Measurements from ENCODE around the gene GDPD5.

The GDPD5 gene

DNA sequence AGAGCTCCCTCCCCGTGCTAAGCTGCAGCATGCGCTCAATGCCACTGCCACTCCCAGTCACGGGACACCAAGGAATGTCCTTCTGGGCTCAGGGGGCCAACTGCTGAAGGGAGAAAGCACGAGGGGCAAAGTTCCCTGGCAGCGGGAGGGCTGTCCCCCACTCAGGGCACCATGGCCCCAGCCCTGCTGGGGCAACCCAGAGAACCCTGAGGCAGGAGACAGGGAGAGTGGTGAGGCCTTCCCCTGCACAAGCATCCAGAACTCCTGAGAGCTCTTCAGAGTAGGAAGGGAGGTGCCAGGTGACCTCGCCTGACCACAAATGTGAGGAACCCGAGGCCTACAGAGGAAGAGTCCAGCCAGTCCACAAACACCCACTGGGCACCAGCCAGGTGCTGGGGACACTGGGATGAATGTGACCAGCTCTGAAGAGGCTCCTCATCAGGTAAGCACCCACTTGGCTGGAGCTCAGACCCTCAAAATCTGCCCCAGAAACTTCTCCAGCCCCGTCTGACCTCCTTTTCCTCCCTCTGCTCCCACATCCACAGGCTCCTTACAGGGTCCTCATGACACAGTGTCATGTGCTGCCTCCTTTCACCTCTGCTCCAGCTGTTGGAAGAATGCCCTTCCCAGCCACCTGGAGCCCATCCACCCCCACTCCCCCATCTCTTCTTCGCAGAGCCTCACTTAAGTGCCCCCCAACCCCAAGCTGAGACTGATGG, 15.6 kb downstream of the GDPD5 start:
- DNase-seq, result no peak

DNA sequence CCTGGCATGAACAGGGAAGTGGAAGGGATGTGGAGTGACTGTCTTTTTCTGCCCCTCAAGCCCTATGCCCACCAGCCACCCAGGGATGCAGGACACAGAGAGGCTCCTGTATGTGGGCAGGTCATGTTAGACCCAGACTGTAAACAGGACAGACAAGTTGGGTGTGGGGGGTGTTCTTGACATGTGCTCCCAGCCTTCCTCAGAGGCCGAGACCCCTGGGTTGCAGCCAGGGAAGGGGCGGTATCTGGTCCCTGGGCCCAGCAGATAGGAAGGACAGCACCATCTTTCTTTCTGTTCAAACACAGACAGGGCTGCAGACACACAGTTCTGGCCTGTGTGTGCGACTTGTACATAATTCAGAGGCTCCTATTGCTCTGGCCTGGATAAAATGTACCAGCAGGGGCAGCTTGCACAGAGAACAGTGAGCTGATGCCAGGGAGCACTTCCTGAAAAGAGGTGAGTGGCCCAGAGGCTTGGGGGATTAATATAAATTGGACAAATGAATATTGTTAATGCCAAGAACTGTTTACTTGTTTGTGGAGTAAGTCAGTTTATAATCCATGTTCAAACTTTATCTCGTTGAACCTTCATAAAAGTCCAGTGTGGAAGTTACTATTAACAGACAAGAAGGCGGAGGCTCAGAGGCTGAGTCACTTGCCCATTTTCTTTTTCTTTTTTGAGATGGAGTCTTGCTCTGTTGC, 16.6 kb downstream of the GDPD5 start:
- DNase-seq, result no peak

DNA sequence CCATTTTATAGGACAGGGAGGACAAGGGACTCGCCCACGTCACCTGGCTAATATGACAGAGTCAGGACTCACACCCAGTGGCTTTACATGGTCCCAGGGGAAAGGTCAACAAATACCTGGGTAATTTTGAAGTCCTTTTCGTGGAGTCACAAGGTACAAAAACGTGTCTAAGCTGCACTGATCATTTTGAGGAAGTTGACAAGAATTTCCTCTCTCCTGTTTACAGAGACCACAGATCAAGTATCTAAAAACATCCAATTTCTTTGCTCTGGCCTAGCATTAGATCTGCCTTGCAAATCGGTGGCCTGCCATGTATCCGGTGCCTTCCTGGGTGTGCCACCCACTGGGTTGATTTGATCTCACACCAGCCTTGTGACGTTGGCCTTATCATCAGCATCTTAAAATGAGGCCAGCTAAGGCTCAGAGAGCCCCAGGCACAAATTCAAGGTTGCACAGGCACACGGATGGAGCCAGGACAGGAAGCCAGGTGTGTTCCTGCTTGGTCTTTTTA, 17.6 kb downstream of the GDPD5 start:
- peak; percentile 49 for DNase-seq

DNA sequence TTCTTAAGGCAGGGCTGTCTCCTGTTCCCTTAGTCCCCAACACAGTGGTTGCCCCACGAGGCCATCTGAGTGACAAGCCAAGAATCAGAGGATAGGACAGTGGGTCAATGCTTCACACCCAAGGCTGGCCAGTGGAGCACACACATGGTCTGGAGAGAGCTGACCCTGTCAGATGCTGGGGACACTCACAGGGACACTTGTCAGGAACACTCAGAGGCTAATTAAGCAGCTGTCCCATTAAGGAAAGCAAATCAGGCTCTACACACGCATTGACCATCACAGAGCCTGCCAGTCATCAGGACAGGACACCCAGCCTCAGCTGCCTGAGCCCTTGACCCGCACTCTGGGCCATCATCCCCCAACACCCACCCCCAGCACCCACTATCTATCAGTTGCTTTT, 18.2 kb downstream of the GDPD5 start:
- no peak for DNase-seq

DNA sequence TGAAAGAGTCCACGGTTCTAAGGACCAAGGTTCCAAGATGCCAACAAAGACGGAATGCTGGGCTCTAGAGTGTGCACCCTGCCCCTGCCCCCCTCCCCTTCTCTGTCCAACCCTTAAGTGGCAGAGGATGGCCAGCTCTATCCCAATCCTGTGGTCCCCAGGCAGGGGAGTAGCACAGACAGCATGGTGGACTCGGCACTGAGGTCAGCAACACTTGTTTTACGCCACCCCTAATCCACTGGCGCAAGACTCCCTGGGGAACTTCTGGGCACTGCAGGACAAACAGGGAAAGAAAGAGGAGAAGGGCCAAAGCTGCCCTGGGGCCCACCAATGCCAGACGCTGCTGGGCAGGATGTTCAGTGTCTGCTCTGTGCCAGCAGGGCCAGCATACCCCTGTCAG, 18.9 kb downstream of the GDPD5 start:
- DNase-seq, result no peak

DNA sequence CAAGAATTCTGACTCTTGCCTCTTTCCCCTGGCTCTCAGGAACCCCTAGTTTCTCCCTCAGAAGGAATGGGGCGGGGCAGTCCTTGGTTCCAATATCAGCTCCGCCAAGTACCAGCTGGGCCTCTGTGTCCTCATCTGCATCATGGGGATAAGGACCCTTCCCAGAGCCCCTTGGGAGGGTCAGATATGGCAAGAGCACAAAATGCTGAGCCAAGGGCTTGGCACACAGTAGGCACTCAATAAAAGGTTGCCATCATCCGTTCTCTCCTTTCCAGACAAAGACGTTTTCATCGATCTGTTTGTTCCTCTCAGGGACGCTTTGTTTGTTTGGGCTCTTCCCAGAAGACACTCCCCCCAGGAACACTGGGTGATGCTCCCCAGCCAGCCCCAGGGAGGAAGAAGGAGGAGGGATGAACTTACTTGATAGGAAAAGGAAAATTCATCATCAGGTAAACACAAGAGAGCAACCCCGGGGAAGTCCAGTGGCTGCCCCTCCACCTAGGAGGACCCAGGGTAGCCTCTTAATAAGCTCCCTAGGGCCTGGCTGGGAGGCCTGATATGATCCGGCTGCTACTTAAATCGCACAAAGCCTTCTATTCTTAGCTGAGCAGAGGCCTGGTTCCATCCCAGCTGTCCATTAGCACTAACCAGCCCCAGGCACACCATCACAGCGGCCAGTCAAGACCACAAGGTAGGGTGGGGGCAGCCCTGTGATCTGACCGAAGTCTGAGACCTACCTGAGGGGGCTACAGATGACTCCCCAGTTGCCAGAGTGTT, 19.6 kb downstream of the GDPD5 start:
- DNase-seq, result no peak

DNA sequence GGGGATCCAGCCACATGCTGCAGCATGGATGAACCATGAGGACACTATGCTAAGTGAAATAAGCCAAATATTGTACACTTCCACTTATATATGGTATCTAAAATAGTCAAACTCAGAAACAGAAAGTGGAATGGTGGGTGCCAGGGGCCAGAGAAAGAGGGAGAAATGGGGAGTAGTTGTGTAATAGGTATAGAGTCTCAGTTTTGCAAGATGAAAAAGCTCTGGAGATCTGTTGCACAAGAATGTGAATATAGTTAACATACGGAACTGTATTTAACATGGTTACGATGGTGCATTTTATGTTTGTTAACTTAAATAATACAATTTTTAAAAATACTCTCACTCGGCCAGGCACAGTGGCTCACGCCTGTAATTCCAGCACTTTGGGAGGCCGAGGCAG, 21.2 kb downstream of the GDPD5 start:
- no peak for DNase-seq

DNA sequence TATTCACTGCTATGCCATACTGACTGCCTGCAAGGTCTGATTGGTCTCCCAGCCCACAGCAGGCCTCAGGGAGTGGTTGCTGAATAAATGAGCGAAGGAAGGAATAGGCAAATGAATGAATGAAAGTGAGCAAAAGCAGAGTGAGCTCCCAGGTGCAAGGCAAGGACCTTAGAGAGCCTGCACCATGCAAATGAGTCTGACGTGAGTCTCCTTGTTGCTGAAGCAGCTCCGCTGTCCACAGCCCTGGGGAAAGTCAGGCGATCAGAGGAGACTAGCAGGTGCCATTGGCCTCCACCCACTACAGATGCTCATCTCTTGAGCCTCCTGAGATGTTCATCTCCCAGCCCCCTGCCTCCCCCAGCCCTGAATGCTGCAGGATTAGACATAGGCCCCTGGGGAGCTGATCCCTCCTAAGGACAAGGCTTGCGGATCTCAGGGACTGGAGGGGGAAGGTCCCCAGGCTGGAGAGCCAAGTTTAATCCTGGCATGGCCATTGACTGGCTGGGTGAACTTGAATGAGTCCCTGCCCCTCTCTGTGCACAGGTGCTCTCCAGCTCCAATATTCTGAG, 22.1 kb downstream of the GDPD5 start:
- DNase-seq, result no peak

DNA sequence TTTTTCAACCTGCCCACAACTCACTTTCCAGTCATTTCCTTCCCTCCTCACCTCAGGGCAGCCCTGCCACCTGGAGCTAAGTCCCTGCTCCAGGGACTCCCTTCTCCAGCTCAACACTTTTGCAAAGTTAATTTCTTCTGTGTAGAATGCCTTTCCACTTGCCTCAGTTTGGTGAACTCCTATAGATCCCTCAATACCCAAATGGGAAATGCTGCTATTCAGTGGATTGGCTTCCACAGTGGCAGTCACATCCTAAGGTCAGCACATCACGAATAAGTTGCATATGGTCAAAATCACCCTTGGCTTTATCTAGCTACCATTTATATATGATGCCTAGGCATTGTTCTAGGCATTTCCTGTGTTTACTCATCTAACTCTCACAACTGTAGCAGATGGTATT, 23.6 kb downstream of the GDPD5 start:
- no peak for DNase-seq

DNA sequence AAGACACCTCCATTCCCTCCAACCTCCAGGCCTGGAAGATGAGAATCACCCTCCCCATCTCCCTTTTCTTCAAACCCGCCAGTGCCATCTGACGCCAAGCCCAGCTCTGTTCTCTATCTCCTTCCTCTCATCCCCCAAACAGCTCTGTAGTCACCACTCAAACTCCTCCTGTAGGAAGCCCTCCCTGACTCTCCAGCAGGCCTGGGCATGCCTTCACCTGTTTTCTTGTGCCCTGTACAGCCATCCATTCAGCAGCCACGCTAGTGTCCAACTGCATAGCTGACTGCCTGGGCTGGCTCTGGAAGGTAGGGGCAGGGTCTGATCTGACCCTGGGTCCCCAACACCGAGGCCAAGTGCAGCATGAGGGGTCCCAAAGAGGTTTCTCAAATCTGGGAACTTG, 25.0 kb downstream of the GDPD5 start:
- DNase-seq, result no peak

DNA sequence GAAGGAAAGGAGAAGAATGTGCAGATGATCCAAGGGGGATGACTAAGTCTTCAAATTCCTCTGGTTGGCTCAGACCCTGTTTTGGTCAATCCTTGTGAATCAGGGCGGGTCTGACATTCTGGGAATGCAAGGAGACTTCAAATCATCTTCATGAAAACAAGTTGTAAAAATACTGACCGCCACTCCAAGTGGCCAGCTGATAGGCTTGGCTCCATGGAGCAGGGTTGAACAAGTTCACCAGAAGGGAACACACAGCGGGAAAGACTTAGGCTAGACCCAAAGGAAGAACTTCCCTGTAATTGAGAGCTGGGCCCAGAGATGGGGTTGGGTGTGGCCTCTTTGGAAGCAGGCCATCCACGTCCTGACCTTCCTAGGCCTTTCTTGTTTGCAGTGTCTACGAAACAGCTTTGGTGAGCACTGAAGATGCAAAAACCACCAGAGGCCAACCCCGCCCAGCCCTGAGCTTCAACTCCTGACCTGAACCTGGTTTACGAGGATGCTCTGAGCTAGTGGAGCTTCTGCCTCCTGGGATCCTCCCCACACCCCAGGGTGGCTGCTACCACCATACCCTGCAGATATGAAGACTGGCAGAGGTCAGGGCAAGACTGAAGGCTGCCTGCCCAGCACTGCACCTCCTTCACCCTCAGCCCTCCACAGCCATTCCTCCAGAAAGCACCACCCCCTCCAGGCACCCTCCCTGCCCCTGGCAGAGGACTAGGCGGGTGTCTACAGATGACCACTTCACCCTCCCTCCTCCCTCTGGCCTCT, 26.1 kb downstream of the GDPD5 start:
- no peak for DNase-seq

DNA sequence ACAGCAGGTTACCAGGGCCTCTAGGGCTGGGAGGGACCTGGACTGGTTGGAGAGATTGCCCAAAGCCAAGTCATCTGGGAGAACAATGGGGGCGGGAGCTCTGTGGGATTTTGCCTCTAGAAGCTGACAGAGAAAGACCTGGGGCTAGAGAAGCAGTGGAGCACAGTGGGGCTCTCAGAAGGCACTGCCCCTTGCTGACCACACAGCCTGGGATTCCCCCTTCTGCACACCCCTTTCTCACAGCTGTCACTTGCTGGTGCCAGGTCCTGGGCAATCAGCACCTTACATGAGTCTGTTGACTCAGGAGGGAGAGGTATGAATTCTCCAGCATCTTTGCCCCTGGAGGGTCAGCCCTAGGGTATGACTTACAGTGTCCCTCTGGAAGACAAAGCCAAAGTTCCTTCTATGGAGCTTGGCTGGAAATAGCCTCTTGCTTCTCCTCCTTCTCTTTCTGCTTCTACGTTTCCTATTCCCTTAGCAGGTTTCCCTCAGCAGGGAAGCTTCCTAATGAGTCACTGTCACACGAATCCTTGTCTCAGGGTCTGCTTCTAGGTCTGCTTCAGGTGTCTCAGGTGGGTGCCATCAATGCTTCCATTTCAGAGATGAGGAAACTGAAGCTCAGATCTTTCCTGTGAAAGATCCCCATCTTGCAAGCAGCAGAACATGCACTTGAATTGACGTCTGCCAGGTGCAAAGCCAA, 27.0 kb downstream of the GDPD5 start:
- DNase-seq, result no peak

DNA sequence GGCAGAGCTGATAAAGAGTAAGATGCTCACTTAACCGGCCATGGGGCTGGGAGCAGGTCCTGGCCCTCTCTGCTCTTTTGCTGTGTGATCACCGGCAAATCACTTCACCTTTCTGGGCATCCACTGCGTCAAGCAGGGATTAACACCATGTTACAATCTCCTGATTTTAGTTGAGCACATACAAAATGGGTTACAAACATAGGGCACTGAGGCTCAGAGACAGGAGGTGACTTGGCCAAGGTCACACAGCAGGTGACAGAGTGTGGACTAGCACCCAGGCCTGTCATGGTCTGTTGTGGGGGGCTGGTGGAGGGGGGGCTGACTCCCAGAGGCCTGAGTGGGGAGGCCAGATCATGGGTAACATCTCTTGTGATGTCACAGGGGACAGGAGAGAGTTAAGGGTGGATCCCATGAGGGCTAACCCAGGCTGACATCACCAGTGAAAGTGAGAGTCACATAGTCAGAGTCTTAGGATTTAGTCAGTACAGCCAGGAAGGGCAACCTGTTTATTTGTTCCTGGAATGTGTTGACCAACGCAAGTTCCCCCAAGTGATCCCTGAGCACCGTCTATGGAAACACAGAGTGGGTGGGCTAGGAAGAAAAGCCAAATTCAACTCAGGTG, 27.8 kb downstream of the GDPD5 start:
- peak; percentile 20 for DNase-seq

DNA sequence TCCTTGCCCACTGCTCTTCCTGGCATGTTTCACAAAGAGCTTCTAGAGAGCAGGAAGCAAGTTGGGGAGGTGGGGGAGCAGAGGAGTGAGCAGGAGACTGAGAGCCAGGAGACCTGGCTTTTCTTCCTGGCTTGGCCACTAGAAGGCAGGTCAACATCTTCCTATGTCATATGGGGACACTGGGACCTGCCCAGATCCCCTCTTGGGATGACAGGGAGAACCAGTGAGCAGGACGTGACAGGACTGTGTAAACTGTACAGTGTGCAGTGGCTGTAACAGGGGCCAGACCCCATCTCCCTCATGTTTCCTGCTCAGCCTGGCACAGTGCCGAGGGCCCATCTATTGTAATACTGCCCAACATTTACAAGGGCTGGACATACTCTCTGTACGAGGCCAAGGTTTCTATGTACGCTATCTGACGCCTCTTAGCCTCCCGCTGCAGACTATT, 29.4 kb downstream of the GDPD5 start:
- DNase-seq, result no peak

DNA sequence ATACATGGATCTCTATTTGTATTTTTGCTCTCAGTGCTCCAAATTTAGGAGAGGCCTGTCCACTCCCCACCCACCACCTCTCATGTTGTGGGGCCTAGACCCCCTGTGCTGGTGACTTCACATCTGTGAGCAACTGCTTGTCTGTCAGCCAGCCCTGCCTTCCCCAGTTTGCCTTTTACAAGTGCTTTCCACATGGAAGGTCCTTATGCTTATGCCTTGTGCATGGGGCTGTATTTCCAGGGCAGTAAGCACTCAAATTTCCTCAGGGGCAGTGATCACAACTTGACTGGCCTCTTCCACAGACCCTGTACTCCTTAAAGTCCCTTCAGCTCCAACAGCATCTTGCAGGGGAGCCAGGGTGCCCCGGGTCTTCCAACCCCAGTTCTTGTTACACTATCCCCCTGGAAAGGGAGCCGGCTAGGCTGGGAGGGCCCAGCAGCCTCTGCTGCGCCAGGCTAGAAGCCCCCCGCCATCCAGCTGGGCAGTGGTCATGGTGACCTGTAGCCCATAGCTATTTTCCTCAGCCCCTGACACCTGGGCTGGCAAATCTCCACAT, 29.9 kb downstream of the GDPD5 start:
- no peak for DNase-seq

DNA sequence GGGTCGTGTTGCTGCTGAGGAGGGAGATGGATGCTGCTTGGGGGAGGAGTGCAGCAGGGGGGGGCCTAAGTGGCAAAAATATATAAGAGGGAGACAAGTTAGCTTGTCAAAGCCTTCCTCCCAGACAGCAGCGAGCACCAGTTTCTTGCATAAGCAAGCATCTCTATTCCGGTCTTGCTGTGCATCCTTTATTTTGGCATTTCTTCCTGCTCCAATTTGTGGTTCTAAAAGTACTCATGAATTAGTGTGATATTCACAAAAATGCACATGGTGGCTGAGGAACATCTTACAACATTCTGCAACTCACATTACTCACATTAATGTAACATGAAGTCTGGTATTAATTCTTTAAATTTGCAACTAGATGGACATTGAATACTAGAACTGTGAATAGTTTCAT, 32.1 kb downstream of the GDPD5 start:
- no peak for DNase-seq

DNA sequence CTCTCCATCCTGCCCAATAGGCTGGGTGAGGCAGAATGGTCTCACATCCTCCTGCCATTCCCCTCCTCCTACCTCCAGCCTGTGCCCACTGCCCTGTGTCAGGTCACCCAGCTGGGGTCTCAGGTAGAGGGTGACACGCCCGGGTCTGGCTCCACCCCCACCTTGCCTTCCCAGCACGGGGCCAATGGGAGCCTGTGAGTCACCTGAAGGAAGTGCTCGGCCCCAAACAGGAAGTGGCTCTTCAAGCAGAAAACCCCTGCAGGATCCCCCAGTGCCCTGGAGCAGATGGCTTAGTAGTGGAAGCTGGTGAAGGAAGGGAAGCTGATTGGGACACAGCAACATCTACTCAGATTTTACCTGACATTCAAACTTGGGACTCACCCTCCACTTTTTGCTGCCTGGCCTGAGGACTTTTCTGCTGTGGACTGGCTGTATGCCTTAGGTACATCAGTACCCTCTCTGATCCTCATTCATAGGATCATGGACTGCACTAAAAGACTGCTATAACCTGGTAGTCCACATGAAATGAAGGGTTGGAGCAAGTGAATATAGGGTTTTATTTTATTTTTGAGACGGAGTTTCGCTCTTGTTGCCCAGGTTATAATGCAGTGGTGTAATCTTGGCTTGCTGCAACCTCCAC, 33.4 kb downstream of the GDPD5 start:
- DNase-seq, result peak; percentile 66

DNA sequence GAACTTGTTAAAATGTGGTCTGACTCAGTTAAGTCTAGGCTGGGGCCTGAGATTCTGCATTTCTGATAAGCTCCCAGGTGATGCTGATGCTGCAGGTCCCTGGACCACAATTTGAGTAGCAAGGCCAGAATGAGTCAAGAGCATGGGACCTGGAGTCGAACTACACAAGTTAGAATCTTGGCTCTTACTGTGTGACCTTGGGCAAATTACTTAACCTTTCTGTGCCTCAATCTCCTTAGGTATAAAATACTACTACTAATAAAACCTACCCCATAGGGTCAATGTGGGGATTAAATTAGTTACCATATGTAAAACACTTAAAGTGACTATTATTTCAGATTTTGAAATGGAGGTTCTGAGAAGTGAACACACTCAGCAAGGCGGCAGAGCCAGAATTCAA, 34.3 kb downstream of the GDPD5 start:
- DNase-seq, result peak; percentile 15

DNA sequence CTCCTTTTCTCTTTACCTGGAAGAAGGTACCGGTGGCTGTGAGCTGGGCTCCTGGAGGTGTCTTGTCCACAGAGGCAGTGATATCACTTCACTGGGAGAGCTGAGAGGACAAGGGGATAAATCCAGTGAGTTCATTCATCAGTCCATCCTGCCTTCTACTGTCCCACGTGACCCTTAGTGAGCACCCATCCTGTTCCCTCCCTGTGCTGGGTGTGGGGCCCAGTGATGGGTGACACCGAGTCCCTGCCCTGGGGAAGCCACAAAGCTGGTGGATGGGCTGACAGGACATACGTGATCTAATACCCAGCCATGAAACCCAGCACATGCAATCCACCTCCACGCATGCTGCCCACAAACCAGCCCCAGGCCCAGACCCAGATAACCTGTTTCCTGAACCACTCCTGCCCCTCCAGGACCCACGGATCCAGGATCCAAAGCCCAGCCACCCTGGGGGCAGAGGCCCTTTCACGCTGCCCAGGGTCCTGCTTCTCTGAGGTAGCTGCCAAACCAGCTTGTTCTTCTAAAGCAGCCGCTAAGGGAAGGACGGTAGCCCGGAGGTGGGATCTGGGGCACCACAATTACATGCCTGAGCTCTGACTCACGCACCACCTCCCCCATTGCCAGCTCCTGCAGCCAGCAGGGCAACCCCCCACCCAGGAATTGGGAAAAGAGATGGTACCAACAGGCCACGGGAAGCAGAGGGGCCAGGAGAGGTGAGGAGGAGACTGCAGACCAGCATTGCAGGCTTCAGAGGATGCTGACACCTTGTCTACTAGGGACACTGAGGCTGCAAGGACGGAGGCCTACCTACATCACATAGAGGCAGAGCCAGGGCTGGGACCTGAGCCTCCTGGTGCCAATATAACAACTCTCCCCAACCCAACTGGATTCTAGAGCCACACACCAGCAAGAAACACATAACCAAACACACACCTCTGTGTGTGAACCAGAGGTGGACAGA, 35.2 kb downstream of the GDPD5 start:
- DNase-seq, result no peak
